ENCODE results near the gene MB.

Gene MB

GRCh38 chr22:35564975-35565867 lies 51.9 kb downstream of the MB start:
- peaks cover 8% of the 10 kb centered on the region for H3K4me1 ChIP-seq (ENCODE audit: control insufficient read depth, insufficient read depth, low read length)
- no peak overlapping the region for H3K4me3 ChIP-seq (ENCODE audit: insufficient read depth, low read depth, low read length)
- peaks cover 6% of the 10 kb centered on the region for H3K27me3 ChIP-seq (ENCODE audit: control insufficient read depth, insufficient read depth, low read length, poor library complexity, severe bottlenecking)
- H3K36me3 ChIP-seq (ENCODE audit: control insufficient read depth, insufficient read depth, low read length), result no peaks in the 10 kb centered on the region
- H3K27ac ChIP-seq (ENCODE audit: insufficient read depth, low read depth, low read length, poor library complexity, severe bottlenecking), result no peak overlapping the region
- H3K9me3 ChIP-seq (ENCODE audit: control insufficient read depth, low read length), result no peaks in the 10 kb centered on the region
- 82 to 83% methylated on average over 10 of the region's 10 CpGs for WGBS, 2 experiments

- H3K4me3 ChIP-seq (ENCODE audit: insufficient read depth, low read depth, low read length), result no peak overlapping the region
- 35 to 38% methylated on average over 7 of the region's 7 CpGs for WGBS, 2 experiments
- H3K36me3 ChIP-seq (ENCODE audit: control insufficient read depth, insufficient read depth, low read length), result no peaks in the 10 kb centered on the region
- H3K9me3 ChIP-seq (ENCODE audit: control insufficient read depth, low read length), result no peaks in the 10 kb centered on the region
- no peak overlapping the region for H3K27ac ChIP-seq (ENCODE audit: insufficient read depth, low read depth, low read length, poor library complexity, severe bottlenecking)
- H3K27me3 ChIP-seq (ENCODE audit: control insufficient read depth, insufficient read depth, low read length, poor library complexity, severe bottlenecking), result peaks cover 6% of the 10 kb centered on the region
- H3K4me1 ChIP-seq (ENCODE audit: control insufficient read depth, insufficient read depth, low read length), result peaks cover 8% of the 10 kb centered on the region
These were observed 53.9 kb downstream of the MB start for GRCh38 chr22:35563211-35563610.

- 71 to 78% methylated on average over 20 of the region's 20 CpGs for WGBS, 2 experiments
- no peaks in the 10 kb centered on the region for H3K4me1 ChIP-seq (ENCODE audit: control insufficient read depth, insufficient read depth, low read length)
- H3K36me3 ChIP-seq (ENCODE audit: control insufficient read depth, insufficient read depth, low read length), result no peaks in the 10 kb centered on the region
- H3K9me3 ChIP-seq (ENCODE audit: control insufficient read depth, low read length), result no peaks in the 10 kb centered on the region
- no peak overlapping the region for H3K4me3 ChIP-seq (ENCODE audit: insufficient read depth, low read depth, low read length)
- H3K27me3 ChIP-seq (ENCODE audit: control insufficient read depth, insufficient read depth, low read length, poor library complexity, severe bottlenecking), result peaks cover 6% of the 10 kb centered on the region
- no peak overlapping the region for H3K27ac ChIP-seq (ENCODE audit: insufficient read depth, low read depth, low read length, poor library complexity, severe bottlenecking)
These were observed 55.2 kb downstream of the MB start for GRCh38 chr22:35561796-35562526.

- H3K4me1 ChIP-seq (ENCODE audit: control insufficient read depth, insufficient read depth, low read length), result no peaks in the 10 kb centered on the region
- 94 to 95% methylated on average over 1 of the region's 1 CpG for WGBS, 2 experiments
- H3K27ac ChIP-seq (ENCODE audit: insufficient read depth, low read depth, low read length, poor library complexity, severe bottlenecking), result no peak overlapping the region
These were observed 56.3 kb downstream of the MB start for GRCh38 chr22:35560824-35561223.

GRCh38 chr22:35560366-35560765 lies 56.8 kb downstream of the MB start:
- 80 to 85% methylated on average over 5 of the region's 5 CpGs for WGBS, 2 experiments
- peaks cover 6% of the 10 kb centered on the region for H3K27me3 ChIP-seq (ENCODE audit: control insufficient read depth, insufficient read depth, low read length, poor library complexity, severe bottlenecking)
- H3K36me3 ChIP-seq (ENCODE audit: control insufficient read depth, insufficient read depth, low read length), result no peaks in the 10 kb centered on the region
- H3K4me3 ChIP-seq (ENCODE audit: insufficient read depth, low read depth, low read length), result no peak overlapping the region
- H3K9me3 ChIP-seq (ENCODE audit: control insufficient read depth, low read length), result no peaks in the 10 kb centered on the region
- H3K4me1 ChIP-seq (ENCODE audit: control insufficient read depth, insufficient read depth, low read length), result no peaks in the 10 kb centered on the region
- no peak overlapping the region for H3K27ac ChIP-seq (ENCODE audit: insufficient read depth, low read depth, low read length, poor library complexity, severe bottlenecking)

More at GRCh38 chr22:35560824-35561223, 56.3 kb downstream of the MB start:
- Histone ChIP-seq H3K36me3 (ENCODE audit: control insufficient read depth, insufficient read depth, low read length) (no peaks in the 10 kb centered on the region), H3K27me3 (ENCODE audit: control insufficient read depth, insufficient read depth, low read length, poor library complexity, severe bottlenecking) (peaks cover 6% of the 10 kb centered on the region), H3K9me3 (ENCODE audit: control insufficient read depth, low read length) (no peaks in the 10 kb centered on the region), H3K4me3 (ENCODE audit: insufficient read depth, low read depth, low read length) (no peak overlapping the region)

- no peak overlapping the region for H3K4me3 ChIP-seq (ENCODE audit: insufficient read depth, low read depth, low read length)
- no peaks in the 10 kb centered on the region for H3K36me3 ChIP-seq (ENCODE audit: control insufficient read depth, insufficient read depth, low read length)
- H3K9me3 ChIP-seq (ENCODE audit: control insufficient read depth, low read length), result no peaks in the 10 kb centered on the region
- peaks cover 6% of the 10 kb centered on the region for H3K27me3 ChIP-seq (ENCODE audit: control insufficient read depth, insufficient read depth, low read length, poor library complexity, severe bottlenecking)
- H3K27ac ChIP-seq (ENCODE audit: insufficient read depth, low read depth, low read length, poor library complexity, severe bottlenecking), result no peak overlapping the region
- H3K4me1 ChIP-seq (ENCODE audit: control insufficient read depth, insufficient read depth, low read length), result no peaks in the 10 kb centered on the region
- WGBS, 2 experiments, result 93 to 100% methylated on average over 2 of the region's 2 CpGs
These were observed 57.6 kb downstream of the MB start for GRCh38 chr22:35559354-35560005.

GRCh38 chr22:35558719-35559118 lies 58.4 kb downstream of the MB start:
- H3K27ac ChIP-seq (ENCODE audit: insufficient read depth, low read depth, low read length, poor library complexity, severe bottlenecking), result no peak overlapping the region
- H3K4me3 ChIP-seq (ENCODE audit: insufficient read depth, low read depth, low read length), result no peak overlapping the region
- no peaks in the 10 kb centered on the region for H3K36me3 ChIP-seq (ENCODE audit: control insufficient read depth, insufficient read depth, low read length)
- no peaks in the 10 kb centered on the region for H3K4me1 ChIP-seq (ENCODE audit: control insufficient read depth, insufficient read depth, low read length)
- H3K9me3 ChIP-seq (ENCODE audit: control insufficient read depth, low read length), result no peaks in the 10 kb centered on the region
- WGBS, 2 experiments, result 95 to 96% methylated on average over 3 of the region's 3 CpGs
- peaks cover 6% of the 10 kb centered on the region for H3K27me3 ChIP-seq (ENCODE audit: control insufficient read depth, insufficient read depth, low read length, poor library complexity, severe bottlenecking)

- Histone ChIP-seq H3K4me3 (ENCODE audit: insufficient read depth, low read depth, low read length) (no peak overlapping the region), H3K9me3 (ENCODE audit: control insufficient read depth, low read length) (no peaks in the 10 kb centered on the region), H3K36me3 (ENCODE audit: control insufficient read depth, insufficient read depth, low read length) (no peaks in the 10 kb centered on the region), H3K27me3 (ENCODE audit: control insufficient read depth, insufficient read depth, low read length, poor library complexity, severe bottlenecking) (peaks cover under 1% of the 10 kb centered on the region), H3K4me1 (ENCODE audit: control insufficient read depth, insufficient read depth, low read length) (no peaks in the 10 kb centered on the region), H3K27ac (ENCODE audit: insufficient read depth, low read depth, low read length, poor library complexity, severe bottlenecking) (no peak overlapping the region)
- WGBS, 2 experiments, result 91 to 94% methylated on average over 5 of the region's 5 CpGs
These were observed 59.1 kb downstream of the MB start for GRCh38 chr22:35558031-35558430.
